SH-SY5Y (cell line): Measurements from ENCODE around the gene POLE.

ENCODE experiments used
- GATA2 ChIP-seq: IDR thresholded peaks from 2 replicates; pipeline ENCODE4 v1.6.1; 2011; ENCODE audit warnings: mild to moderate bottlenecking, low read depth, low read length
- GATA3 ChIP-seq: IDR thresholded peaks from 2 replicates; pipeline ENCODE4 v1.6.1; 2011; ENCODE audit warnings: low read depth, mild to moderate bottlenecking, low read length, moderate library complexity

DNA sequence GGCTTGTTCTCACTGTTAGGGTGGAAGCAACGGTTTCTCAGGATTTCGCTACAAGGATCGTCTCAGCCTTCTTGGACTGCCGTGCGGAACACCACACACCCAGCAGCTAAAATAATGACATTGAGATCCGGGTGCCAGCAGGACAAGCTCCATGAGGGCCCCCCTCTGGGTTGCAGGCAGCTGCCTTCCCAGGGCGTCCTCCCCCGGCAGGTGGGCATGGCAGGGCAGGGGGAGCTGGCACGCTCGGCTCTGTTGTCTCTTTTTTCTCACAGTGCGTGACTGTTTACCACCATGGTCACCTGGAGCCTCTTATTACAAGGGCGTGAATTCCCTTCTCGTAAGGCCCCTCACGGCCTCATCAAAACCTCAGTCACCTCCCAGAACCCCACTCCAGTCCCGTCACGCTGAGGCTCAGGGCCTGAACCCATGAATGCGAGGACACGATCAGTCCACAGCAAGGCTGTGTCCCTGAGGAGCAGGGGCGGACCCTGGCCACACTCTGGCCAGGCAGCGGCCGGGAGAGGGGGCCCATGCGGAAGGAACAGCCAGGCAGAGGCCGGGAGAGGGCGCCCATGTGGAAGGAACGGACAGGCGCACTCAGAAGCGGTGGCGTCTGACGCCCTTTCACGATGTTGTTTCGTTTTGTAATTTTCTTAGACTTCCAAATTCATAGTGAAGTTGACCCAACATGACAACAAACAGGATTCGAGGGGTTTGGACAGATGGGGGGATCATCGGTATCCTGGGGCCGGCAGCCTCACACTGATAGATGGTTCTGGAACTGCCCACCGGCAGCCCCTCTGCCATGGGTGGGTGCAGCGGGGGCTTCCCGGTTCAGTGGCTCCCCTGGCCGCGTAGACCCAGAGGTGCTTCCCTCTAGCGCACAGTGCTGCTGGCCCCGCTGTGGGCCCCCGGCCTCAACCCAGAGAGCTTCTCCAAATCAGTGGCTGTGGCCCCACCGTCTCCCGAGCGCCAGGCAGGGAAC is 86.8 kb downstream of the POLE start:
- TF ChIP-seq GATA2 (no peak), GATA3 (no peak)
